Measurements from ENCODE around the gene PCLO.

- TF ChIP-seq POLR2A (IDR thresholded peaks at IDR 0.05) (no peak), CTCF (IDR thresholded peaks at IDR 0.05) (no peak)
Measured at GRCh38 chr7:82818171-82818570, 344.5 kb downstream of the PCLO start.
